Fibroblast of lung (primary cell): ENCODE data around the gene RNU2-63P. TPM values are rescaled to one million over a fixed set of nuclear protein-coding genes. Genes with fewer than 3 reads are reported as not detected.

Experiments
- DNase-seq, 2 donors: peaks; one replicate each; pipeline versions ENCODE4 v3.0.0 to v3.0.0-alpha.2; 2010; ENCODE audit warnings: low read depth in 2 of 2
- H2AFZ ChIP-seq: 2 replicates; pipeline ENCODE4 v1.5.1; 2012; ENCODE audit warnings: low read length, control low read depth, inconsistent platforms
- H3K27ac ChIP-seq: 2 replicates; pipeline ENCODE4 v1.5.1; 2011; ENCODE audit warnings: low read length, control low read depth; ENCODE audit not compliant: insufficient read depth
- H3K27me3 ChIP-seq: 2 replicates; pipeline ENCODE4 v1.5.1; 2011; ENCODE audit warnings: mild to moderate bottlenecking, low read length; ENCODE audit not compliant: control insufficient read depth, insufficient read depth
- H3K36me3 ChIP-seq: 2 replicates; pipeline ENCODE4 v1.5.1; 2011; ENCODE audit warnings: low read length; ENCODE audit not compliant: control insufficient read depth, insufficient read depth
- H3K4me1 ChIP-seq: 2 replicates; pipeline ENCODE4 v1.5.1; 2011; ENCODE audit warnings: low read length; ENCODE audit not compliant: control insufficient read depth, insufficient read depth; ENCODE audit errors: extremely low read depth
- H3K4me2 ChIP-seq: 2 replicates; pipeline ENCODE4 v1.5.1; 2011; ENCODE audit warnings: low read length, control low read depth; ENCODE audit not compliant: insufficient read depth; ENCODE audit errors: extremely low read depth
- H3K4me3 ChIP-seq, 4 experiments: fragments of 200-600 bp in 1 of 4; sonication (generic) in 1 of 4; replicated peaks in 1 of 4; 2 replicates each; pipeline ENCODE4 v1.5.1; 2011 to 2016; ENCODE audit warnings: low read length in 4 of 4, low read depth in 3 of 4, mild to moderate bottlenecking in 3 of 4, control low read depth in 2 of 4, inconsistent platforms in 1 of 4, mixed read lengths in 1 of 4; ENCODE audit not compliant: insufficient read depth in 1 of 4; ENCODE audit errors: control extremely low read depth in 1 of 4
- H3K79me2 ChIP-seq: 2 replicates; pipeline ENCODE4 v1.5.1; 2012; ENCODE audit warnings: mild to moderate bottlenecking, low read length, inconsistent platforms; ENCODE audit not compliant: control insufficient read depth, insufficient read depth
- H3K9ac ChIP-seq: 2 replicates; pipeline ENCODE4 v1.5.1; 2011; ENCODE audit warnings: mild to moderate bottlenecking, low read length, control low read depth; ENCODE audit not compliant: insufficient read depth
- H3K9me3 ChIP-seq: 2 replicates; pipeline ENCODE4 v1.5.1; 2012; ENCODE audit warnings: low read depth, low read length; ENCODE audit not compliant: control insufficient read depth, insufficient read depth
- H4K20me1 ChIP-seq: 2 replicates; pipeline ENCODE4 v1.5.1; 2011; ENCODE audit warnings: low read length; ENCODE audit not compliant: control insufficient read depth, insufficient read depth; ENCODE audit errors: extremely low read depth
- EZH2 ChIP-seq: IDR thresholded peaks from 2 replicates; pipeline ENCODE4 v1.5.1; 2012; ENCODE audit warnings: low read length, control low read depth, mild to moderate bottlenecking; ENCODE audit errors: missing control alignments
- polyA plus RNA-seq, 2 donors: library from polyadenylated mRNA; depleted of rRNA in 1 of 2; stranded (reverse) in 1 of 2; unstranded in 1 of 2; fragments of >200 nt; gene quantifications; 2 replicates each; pipeline ENCODE4 v1.2.1, GENCODE V29; 2011 to 2012; ENCODE audit warnings: missing spikeins in 1 of 2
- total RNA-seq: library from RNA; depleted of rRNA; stranded (reverse); fragments of >200 nt; gene quantifications from 2 replicates; pipeline ENCODE4 v1.2.1, GENCODE V29; 2014
- TF ChIP-seq, protein P1 (sequence below), 2 donors: IDR thresholded peaks in 1 of 2; conservative IDR thresholded peaks in 1 of 2; 1 replicate in 1 of 2; 2 replicates in 1 of 2; pipeline ENCODE4 v1.5.1; 2011 to 2012; ENCODE audit warnings: low read length in 2 of 2, control low read depth in 1 of 2, inconsistent platforms in 1 of 2, low read depth in 1 of 2, mild to moderate bottlenecking in 1 of 2

Gene RNU2-63P
- total and polyA plus RNA-seq, 2 donors (not counting 1 experiment from before 2014, with no cell fraction given) = 268 TPM; not detected in 1

DNA sequence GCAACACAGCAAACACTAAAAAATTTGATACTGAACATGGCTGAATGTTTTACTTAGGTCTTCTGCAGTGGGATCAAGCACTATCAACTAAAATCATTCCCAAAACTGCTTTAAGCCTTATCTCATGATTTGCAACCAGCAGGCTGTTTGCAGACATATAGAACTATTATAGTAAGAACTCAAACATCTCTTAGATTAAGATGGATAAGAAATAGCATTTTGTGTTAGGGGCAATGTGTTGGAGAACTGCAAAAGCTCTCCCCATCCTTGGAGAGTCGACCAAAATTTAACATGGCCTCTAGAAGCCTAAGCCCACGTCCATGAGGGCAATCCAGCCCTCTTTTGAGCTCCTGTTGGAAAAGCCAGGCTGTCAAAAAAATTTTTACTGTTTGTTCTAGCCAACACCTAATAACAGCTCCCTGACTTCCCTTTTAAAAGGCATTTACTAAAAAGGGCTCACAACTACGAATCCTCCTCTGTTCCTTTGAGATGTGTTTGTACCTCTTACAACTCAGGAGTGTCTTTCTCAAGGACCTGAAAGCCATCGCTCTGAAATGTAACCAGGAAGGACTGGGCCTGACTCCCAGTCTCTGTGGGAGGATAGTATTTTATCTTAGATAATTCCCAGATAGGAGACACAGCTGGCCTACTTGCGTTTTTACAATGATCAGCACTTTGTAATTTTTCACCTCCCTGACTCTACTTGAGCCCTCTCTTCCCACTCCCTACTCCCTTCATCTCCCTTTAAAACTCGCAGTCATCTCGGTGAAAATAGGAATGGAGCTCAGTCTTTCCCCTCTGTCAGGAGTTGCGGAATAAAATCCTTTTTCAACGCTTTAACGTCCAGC lies 37.8 kb upstream of the RNU2-63P start:
- Histone ChIP-seq H3K27ac (peak overlapping the region; percentile 96), H3K4me3 (peak overlapping the region; percentile 73 to 86 (median 84)), H3K4me1 (peaks cover 7% of the 10 kb centered on the region), H3K36me3 (no peaks in the 10 kb centered on the region), H4K20me1 (no peaks in the 10 kb centered on the region), H3K4me2 (peak overlapping the region; percentile 91), H3K9me3 (no peaks in the 10 kb centered on the region), H3K79me2 (peaks cover 32% of the 10 kb centered on the region), H2AFZ (no peak overlapping the region), H3K27me3 (no peaks in the 10 kb centered on the region), H3K9ac (no peak overlapping the region)
- peak; percentile 15 to 53 for DNase-seq
- no peak for TF ChIP-seq EZH2
- TF ChIP-seq, protein P1, sequence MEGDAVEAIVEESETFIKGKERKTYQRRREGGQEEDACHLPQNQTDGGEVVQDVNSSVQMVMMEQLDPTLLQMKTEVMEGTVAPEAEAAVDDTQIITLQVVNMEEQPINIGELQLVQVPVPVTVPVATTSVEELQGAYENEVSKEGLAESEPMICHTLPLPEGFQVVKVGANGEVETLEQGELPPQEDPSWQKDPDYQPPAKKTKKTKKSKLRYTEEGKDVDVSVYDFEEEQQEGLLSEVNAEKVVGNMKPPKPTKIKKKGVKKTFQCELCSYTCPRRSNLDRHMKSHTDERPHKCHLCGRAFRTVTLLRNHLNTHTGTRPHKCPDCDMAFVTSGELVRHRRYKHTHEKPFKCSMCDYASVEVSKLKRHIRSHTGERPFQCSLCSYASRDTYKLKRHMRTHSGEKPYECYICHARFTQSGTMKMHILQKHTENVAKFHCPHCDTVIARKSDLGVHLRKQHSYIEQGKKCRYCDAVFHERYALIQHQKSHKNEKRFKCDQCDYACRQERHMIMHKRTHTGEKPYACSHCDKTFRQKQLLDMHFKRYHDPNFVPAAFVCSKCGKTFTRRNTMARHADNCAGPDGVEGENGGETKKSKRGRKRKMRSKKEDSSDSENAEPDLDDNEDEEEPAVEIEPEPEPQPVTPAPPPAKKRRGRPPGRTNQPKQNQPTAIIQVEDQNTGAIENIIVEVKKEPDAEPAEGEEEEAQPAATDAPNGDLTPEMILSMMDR (conservative IDR thresholded peaks at IDR 0.05 in 1 of 2, IDR thresholded peaks at IDR 0.05 in 1 of 2; ENCODE audit: low read depth in 1 of 2, low read length in 2 of 2) = no peak

DNA sequence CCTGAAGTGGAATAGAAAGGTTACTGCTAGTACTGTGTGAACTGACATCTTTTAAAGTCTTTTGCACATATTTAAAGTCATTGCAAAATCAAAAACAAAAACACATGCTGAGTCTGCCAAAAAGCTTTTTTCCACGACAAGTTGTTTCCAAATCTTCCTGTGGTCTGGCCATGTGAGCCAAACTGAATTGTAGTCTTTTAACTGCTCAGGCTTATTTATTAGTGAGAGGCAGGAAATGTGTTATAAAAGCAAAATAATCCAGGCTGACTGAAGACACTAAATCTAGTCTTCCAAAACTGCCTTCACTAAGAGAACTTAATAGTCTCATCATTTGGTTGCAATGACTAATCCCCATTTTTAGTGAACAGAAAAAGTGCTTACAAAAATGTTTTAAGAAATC lies 36.9 kb upstream of the RNU2-63P start:
- Histone ChIP-seq H2AFZ (no peak overlapping the region), H3K27ac (no peak overlapping the region), H3K9me3 (no peaks in the 10 kb centered on the region), H3K4me1 (peaks cover 7% of the 10 kb centered on the region), H3K4me3 (peak overlapping the region in 2 of 4 experiments; percentile 5 to 86), H3K36me3 (no peaks in the 10 kb centered on the region), H3K4me2 (peak overlapping the region; percentile 70), H3K9ac (no peak overlapping the region), H3K27me3 (no peaks in the 10 kb centered on the region), H4K20me1 (no peaks in the 10 kb centered on the region), H3K79me2 (peaks cover 32% of the 10 kb centered on the region)
- DNase-seq = peak; percentile 29 to 78
- TF ChIP-seq, protein P1 (conservative IDR thresholded peaks at IDR 0.05 in 1 of 2, IDR thresholded peaks at IDR 0.05 in 1 of 2; ENCODE audit: low read depth in 1 of 2, low read length in 2 of 2) = no peak
- TF ChIP-seq EZH2 = no peak

DNA sequence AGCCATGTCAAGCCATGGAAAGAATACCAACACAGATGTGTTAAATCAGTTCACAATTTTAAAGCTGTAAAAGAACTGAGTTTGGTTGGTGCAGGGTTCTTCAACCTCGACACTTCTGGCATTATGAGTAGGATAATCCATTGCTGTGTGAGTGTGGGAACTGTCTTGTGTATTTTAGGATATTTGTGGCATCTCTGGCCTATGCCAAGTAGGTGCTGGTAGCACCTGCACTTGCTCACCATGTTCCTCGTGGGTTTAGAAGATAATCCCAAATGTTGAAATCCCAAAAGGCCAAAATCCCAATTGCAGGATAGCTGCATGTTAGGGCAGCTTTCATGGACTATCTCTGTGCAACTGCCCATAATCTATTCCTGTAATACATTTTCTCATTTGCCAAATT lies 35.4 kb upstream of the RNU2-63P start:
- no peaks in the 10 kb centered on the region for H3K9me3 ChIP-seq
- H3K4me1 ChIP-seq = peaks cover 7% of the 10 kb centered on the region
- no peaks in the 10 kb centered on the region for H4K20me1 ChIP-seq
- no peak overlapping the region for H3K27ac ChIP-seq
- no peak overlapping the region for H3K4me2 ChIP-seq
- no peaks in the 10 kb centered on the region for H3K36me3 ChIP-seq
- H3K79me2 ChIP-seq = peaks cover 32% of the 10 kb centered on the region
- TF ChIP-seq, protein P1 (conservative IDR thresholded peaks at IDR 0.05 in 1 of 2, IDR thresholded peaks at IDR 0.05 in 1 of 2; ENCODE audit: low read depth in 1 of 2, low read length in 2 of 2) = no peak
- no peak for TF ChIP-seq EZH2
- H3K4me3 ChIP-seq = no peak overlapping the region
- H3K9ac ChIP-seq = no peak overlapping the region
- H3K27me3 ChIP-seq = no peaks in the 10 kb centered on the region
- DNase-seq = no peak
- no peak overlapping the region for H2AFZ ChIP-seq
